HL-60 (cell line): Measurements from ENCODE around the gene CNOT9.

Experiments used
- DNase-seq, 2 experiments: peaks; one replicate each; pipeline ENCODE4 v3.0.0-alpha.2; 2010 to 2020; ENCODE audit warnings: low read depth in 1 of 2, low spot score in 1 of 2
- H3K27ac ChIP-seq: fragments of 250-450 bp; sonication (Bioruptor Pico); replicated peaks from 2 replicates; pipeline ENCODE4 v1.5.1; 2020; ENCODE audit warnings: mild to moderate bottlenecking, moderate library complexity
- H3K27me3 ChIP-seq: fragments of 250-450 bp; sonication (Bioruptor Pico); 2 replicates; pipeline ENCODE4 v1.5.1; 2021; ENCODE audit warnings: mild to moderate bottlenecking, moderate library complexity; ENCODE audit not compliant: insufficient read depth, poor library complexity, severe bottlenecking
- H3K4me3 ChIP-seq: replicated peaks from 2 replicates; pipeline ENCODE4 v1.5.1; 2011; ENCODE audit warnings: mild to moderate bottlenecking, control low read depth, low read length; ENCODE audit not compliant: insufficient read depth
- GABPA ChIP-seq: IDR thresholded peaks from 2 replicates; pipeline ENCODE4 v1.6.1; 2012; ENCODE audit warnings: low read depth
- POLR2AphosphoS5 ChIP-seq: IDR thresholded peaks from 2 replicates; pipeline ENCODE4 v1.6.1; 2012; ENCODE audit warnings: low read depth
- SPI1 ChIP-seq: IDR thresholded peaks from 2 replicates; pipeline ENCODE4 v1.6.1; 2012; ENCODE audit warnings: low read depth, mild to moderate bottlenecking, borderline replicate concordance
- TF ChIP-seq, protein P1 (sequence below): IDR thresholded peaks from one replicate; pipeline ENCODE4 v1.5.1; 2011; ENCODE audit warnings: low read length, control low read depth, inconsistent platforms; ENCODE audit not compliant: insufficient read depth
- TF ChIP-seq, protein P2 (sequence below): IDR thresholded peaks from 2 replicates; pipeline ENCODE4 v1.6.1; 2012; ENCODE audit warnings: low read depth; ENCODE audit not compliant: insufficient replicate concordance

Gene CNOT9

DNA sequence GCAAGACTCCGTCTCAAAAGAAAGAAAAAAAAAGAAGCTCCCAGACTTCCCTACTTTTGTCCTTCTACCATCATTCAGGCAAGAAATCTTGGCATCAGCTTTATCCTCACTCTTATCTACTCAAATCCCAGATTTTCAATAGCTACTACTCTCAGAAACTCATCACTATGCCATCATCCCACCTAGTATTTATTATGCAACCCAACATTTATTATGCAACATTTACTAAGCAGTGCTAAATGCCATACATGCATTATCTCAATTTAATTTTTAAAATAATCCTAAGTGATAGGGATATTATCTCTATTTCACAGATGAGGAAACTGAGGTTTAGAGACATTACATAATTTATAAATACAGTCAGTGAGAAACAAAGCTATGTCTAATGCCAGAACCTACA lies 4.6 kb upstream of the CNOT9 start:
- Histone ChIP-seq H3K27ac (no peak overlapping the region), H3K4me3 (no peak overlapping the region), H3K27me3 (no peaks in the 10 kb centered on the region)
- no peak for TF ChIP-seq POLR2AphosphoS5
- TF ChIP-seq, protein P1, sequence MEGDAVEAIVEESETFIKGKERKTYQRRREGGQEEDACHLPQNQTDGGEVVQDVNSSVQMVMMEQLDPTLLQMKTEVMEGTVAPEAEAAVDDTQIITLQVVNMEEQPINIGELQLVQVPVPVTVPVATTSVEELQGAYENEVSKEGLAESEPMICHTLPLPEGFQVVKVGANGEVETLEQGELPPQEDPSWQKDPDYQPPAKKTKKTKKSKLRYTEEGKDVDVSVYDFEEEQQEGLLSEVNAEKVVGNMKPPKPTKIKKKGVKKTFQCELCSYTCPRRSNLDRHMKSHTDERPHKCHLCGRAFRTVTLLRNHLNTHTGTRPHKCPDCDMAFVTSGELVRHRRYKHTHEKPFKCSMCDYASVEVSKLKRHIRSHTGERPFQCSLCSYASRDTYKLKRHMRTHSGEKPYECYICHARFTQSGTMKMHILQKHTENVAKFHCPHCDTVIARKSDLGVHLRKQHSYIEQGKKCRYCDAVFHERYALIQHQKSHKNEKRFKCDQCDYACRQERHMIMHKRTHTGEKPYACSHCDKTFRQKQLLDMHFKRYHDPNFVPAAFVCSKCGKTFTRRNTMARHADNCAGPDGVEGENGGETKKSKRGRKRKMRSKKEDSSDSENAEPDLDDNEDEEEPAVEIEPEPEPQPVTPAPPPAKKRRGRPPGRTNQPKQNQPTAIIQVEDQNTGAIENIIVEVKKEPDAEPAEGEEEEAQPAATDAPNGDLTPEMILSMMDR, result no peak
- no peak for TF ChIP-seq SPI1
- TF ChIP-seq, protein P2, sequence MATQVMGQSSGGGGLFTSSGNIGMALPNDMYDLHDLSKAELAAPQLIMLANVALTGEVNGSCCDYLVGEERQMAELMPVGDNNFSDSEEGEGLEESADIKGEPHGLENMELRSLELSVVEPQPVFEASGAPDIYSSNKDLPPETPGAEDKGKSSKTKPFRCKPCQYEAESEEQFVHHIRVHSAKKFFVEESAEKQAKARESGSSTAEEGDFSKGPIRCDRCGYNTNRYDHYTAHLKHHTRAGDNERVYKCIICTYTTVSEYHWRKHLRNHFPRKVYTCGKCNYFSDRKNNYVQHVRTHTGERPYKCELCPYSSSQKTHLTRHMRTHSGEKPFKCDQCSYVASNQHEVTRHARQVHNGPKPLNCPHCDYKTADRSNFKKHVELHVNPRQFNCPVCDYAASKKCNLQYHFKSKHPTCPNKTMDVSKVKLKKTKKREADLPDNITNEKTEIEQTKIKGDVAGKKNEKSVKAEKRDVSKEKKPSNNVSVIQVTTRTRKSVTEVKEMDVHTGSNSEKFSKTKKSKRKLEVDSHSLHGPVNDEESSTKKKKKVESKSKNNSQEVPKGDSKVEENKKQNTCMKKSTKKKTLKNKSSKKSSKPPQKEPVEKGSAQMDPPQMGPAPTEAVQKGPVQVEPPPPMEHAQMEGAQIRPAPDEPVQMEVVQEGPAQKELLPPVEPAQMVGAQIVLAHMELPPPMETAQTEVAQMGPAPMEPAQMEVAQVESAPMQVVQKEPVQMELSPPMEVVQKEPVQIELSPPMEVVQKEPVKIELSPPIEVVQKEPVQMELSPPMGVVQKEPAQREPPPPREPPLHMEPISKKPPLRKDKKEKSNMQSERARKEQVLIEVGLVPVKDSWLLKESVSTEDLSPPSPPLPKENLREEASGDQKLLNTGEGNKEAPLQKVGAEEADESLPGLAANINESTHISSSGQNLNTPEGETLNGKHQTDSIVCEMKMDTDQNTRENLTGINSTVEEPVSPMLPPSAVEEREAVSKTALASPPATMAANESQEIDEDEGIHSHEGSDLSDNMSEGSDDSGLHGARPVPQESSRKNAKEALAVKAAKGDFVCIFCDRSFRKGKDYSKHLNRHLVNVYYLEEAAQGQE, result no peak
- no peak for TF ChIP-seq GABPA
- no peak for DNase-seq

DNA sequence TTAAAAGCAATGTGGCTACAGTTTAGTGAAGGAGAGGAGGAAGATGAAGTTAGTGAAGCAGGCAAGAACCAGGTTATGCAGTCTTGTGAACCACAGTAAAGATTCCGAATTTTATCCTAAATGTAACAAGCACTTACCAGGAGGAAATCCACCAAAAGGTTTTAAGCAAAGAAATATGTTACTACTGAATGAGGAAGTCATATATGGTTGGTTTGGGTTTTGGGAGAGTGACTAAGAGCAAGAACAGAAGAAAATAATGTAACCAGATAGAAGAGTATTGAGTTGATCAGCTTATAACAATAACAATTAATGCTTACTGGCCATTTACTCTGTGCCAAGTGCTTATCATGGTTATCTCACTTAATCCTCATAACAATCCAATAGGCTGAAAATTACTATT lies 2.3 kb upstream of the CNOT9 start:
- no peak for DNase-seq
- Histone ChIP-seq H3K27me3 (no peaks in the 10 kb centered on the region), H3K27ac (peak overlapping the region; percentile 29), H3K4me3 (no peak overlapping the region)
- TF ChIP-seq SPI1 (peak; percentile 87; the same call in 1 of the 2 replicates), GABPA (no peak), POLR2AphosphoS5 (no peak)
- TF ChIP-seq, protein P2, result no peak
- TF ChIP-seq, protein P1, result no peak

DNA sequence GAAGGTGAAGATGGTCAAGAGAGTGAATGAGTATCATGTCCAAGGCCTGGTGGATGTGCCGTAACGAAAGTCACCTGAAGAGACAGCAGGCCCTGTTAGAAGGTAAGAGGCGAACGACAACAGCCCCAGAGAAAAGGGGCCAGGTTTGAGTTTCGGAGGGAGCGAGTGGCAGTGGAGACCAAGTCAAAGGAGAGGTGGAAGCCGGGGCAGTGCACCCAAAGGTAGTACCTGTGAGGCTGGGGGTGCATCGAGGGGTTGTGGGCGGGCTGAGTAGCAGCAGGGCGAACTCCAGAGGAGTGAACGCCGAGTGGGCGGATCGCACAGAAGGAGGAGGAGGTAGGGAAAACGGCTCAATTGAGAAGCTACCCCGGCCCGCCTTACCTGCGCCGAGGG lies 846 bp upstream of the CNOT9 start:
- Histone ChIP-seq H3K4me3 (peak overlapping the region; percentile 76), H3K27me3 (no peaks in the 10 kb centered on the region), H3K27ac (peak overlapping the region; percentile 98)
- TF ChIP-seq GABPA, result no peak
- no peak for TF ChIP-seq SPI1
- TF ChIP-seq, protein P1, result no peak
- TF ChIP-seq, protein P2, result no peak
- TF ChIP-seq POLR2AphosphoS5, result no peak
- DNase-seq, result no peak
